CD14-positive monocyte (primary cell): Measurements from ENCODE around the gene GNPTAB. TPM values are rescaled to one million over a fixed set of nuclear protein-coding genes. Genes with fewer than 3 reads are reported as not detected.
A peak's percentile ranks its signal among the peaks of the same experiment; 100 is the strongest.

ENCODE experiments used
- DNase-seq, 3 donors: peaks; one replicate each; pipeline ENCODE4 v3.0.0-alpha.2; 2011 to 2022
- H2AFZ ChIP-seq: 2 replicates; pipeline ENCODE4 v1.6.0; 2012; ENCODE audit warnings: mild to moderate bottlenecking, low read depth, low read length, inconsistent platforms; ENCODE audit not compliant: insufficient read depth, poor library complexity, severe bottlenecking
- H3K27ac ChIP-seq, 2 donors: 1 replicate in 1 of 2; 2 replicates in 1 of 2; pipeline ENCODE4 v1.5.1; 2012 to 2013; ENCODE audit warnings: low read length in 2 of 2, control low read depth in 1 of 2, inconsistent platforms in 1 of 2, low read depth in 1 of 2, mild to moderate bottlenecking in 1 of 2
- H3K27me3 ChIP-seq, 2 donors: one replicate each; pipeline versions ENCODE4 v1.6.0 to v1.6.1; 2011 to 2013; ENCODE audit warnings: low read length in 2 of 2; ENCODE audit not compliant: control insufficient read depth in 2 of 2, insufficient read depth in 2 of 2
- H3K36me3 ChIP-seq, 2 donors: replicated peaks in 1 of 2; 1 replicate in 1 of 2; 2 replicates in 1 of 2; pipeline versions ENCODE4 v1.5.1 to v1.6.1; 2012 to 2013; ENCODE audit warnings: low read length in 2 of 2, control low read depth in 1 of 2, inconsistent platforms in 1 of 2, mild to moderate bottlenecking in 1 of 2; ENCODE audit not compliant: insufficient read depth in 2 of 2, control insufficient read depth in 1 of 2
- H3K4me1 ChIP-seq, 2 donors: 1 replicate in 1 of 2; 2 replicates in 1 of 2; pipeline versions ENCODE4 v1.5.1 to v1.6.1; 2012 to 2013; ENCODE audit warnings: low read length in 2 of 2, control low read depth in 1 of 2, inconsistent platforms in 1 of 2, mild to moderate bottlenecking in 1 of 2, moderate library complexity in 1 of 2; ENCODE audit not compliant: insufficient read depth in 2 of 2, control insufficient read depth in 1 of 2
- H3K4me2 ChIP-seq: replicated peaks from 2 replicates; pipeline ENCODE3; 2012; ENCODE audit warnings: low read length, moderate library complexity, mild to moderate bottlenecking; ENCODE audit not compliant: poor library complexity, severe bottlenecking; ENCODE audit errors: extremely low read depth
- H3K4me3 ChIP-seq, 3 experiments: fragments of 200-600 bp in 1 of 3; sonication (generic) in 1 of 3; replicated peaks in 1 of 3; 1 replicate in 2 of 3; 2 replicates in 1 of 3; pipeline ENCODE4 v1.5.1; 2011 to 2013; ENCODE audit warnings: low read length in 3 of 3, mild to moderate bottlenecking in 3 of 3, control low read depth in 2 of 3, low read depth in 2 of 3, inconsistent platforms in 1 of 3, moderate library complexity in 1 of 3
- H3K79me2 ChIP-seq: 2 replicates; pipeline ENCODE4 v1.6.0; 2012; ENCODE audit warnings: mild to moderate bottlenecking, control low read depth, inconsistent platforms, low read length, moderate library complexity; ENCODE audit not compliant: insufficient read depth
- H3K9ac ChIP-seq: 2 replicates; pipeline ENCODE4 v1.6.0; 2017; ENCODE audit warnings: low read length, mild to moderate bottlenecking; ENCODE audit not compliant: insufficient read depth, poor library complexity, severe bottlenecking
- H3K9me3 ChIP-seq, 2 donors: replicated peaks in 1 of 2; 1 replicate in 1 of 2; 2 replicates in 1 of 2; pipeline versions ENCODE4 v1.5.1 to v1.6.1; 2012 to 2013; ENCODE audit warnings: low read length in 2 of 2, control low read depth in 1 of 2; ENCODE audit not compliant: control insufficient read depth in 1 of 2, insufficient read depth in 1 of 2
- H4K20me1 ChIP-seq: 2 replicates; pipeline ENCODE4 v1.6.0; 2012; ENCODE audit warnings: mild to moderate bottlenecking, low read length, control low read depth, moderate library complexity; ENCODE audit not compliant: insufficient read depth
- H3K27ac Mint-ChIP-seq, 7 donors: one replicate each; pipeline ENCODE4 v1.8.0; 2020; ENCODE audit warnings: mild to moderate bottlenecking in 7 of 7, mixed read lengths in 7 of 7, moderate library complexity in 6 of 7, inconsistent platforms in 2 of 7
- H3K27me3 Mint-ChIP-seq, 3 donors: one replicate each; pipeline ENCODE4 v1.8.0; 2021 to 2022; ENCODE audit warnings: low read depth in 3 of 3, mild to moderate bottlenecking in 3 of 3, mixed read lengths in 3 of 3, moderate library complexity in 3 of 3, inconsistent platforms in 1 of 3
- H3K36me3 Mint-ChIP-seq, 2 donors: one replicate each; pipeline ENCODE4 v1.8.0; 2020; ENCODE audit warnings: mixed read lengths in 2 of 2, inconsistent platforms in 1 of 2, mild to moderate bottlenecking in 1 of 2
- H3K4me1 Mint-ChIP-seq: one replicate; pipeline ENCODE4 v1.8.0; 2020; ENCODE audit warnings: mild to moderate bottlenecking, mixed read lengths
- H3K4me3 Mint-ChIP-seq, 2 donors: one replicate each; pipeline ENCODE4 v1.8.0; 2020; ENCODE audit warnings: mild to moderate bottlenecking in 2 of 2, mixed read lengths in 2 of 2, moderate library complexity in 1 of 2
- H3K9me3 Mint-ChIP-seq, 7 donors: one replicate each; pipeline ENCODE4 v1.8.0; 2020 to 2022; ENCODE audit warnings: mixed read lengths in 7 of 7, mild to moderate bottlenecking in 6 of 7, moderate library complexity in 6 of 7, inconsistent platforms in 2 of 7
- CTCF ChIP-seq: fragments of 200-600 bp; IDR thresholded peaks from one replicate; pipeline ENCODE4 v1.8.0; 2022; ENCODE audit warnings: antibody characterized with exemption, mild to moderate bottlenecking
- WGBS: methylation state at CpG from one replicate; pipeline ENCODE4 v1.1.5; 2013; ENCODE audit warnings: missing lambda C conversion rate; ENCODE audit not compliant: insufficient coverage; 5-methylcytosine and 5-hydroxymethylcytosine counted together
- intact Hi-C, 2 donors: fragments of 100-400 bp; cut with micrococcal nuclease; formaldehyde crosslinking; loops; one replicate each; pipeline versions ENCODE4 v1.15.0 to v1.15.1; 2023
- polyA plus RNA-seq, 3 donors: library from polyadenylated mRNA; depleted of rRNA in 1 of 3; unstranded in 2 of 3; stranded (reverse) in 1 of 3; fragments of 300-500 nt in 2 of 3; fragments of >200 nt in 1 of 3; fragmentation: Illumina TruSeq in 2 of 3; gene quantifications; 1 replicate in 2 of 3; 2 replicates in 1 of 3; pipeline ENCODE4 v1.2.3, GENCODE V29; 2012 to 2021

GNPTAB gene
- polyA plus RNA-seq, 3 donors: 14.4 to 29.1 (median 24.1) TPM

- no peak for TF ChIP-seq CTCF
- no peak overlapping the region for H2AFZ ChIP-seq
- peak overlapping the region in 1 of 2 donors; percentile 9 for H3K27ac ChIP-seq
- H3K4me3 Mint-ChIP-seq: peak overlapping the region in 1 of 2 donors; percentile 99
- intact Hi-C loops: loop anchor here in 1 of 2 donors (5.0 kb wide), 1 partner anchor 51 kb away; no protein-coding TSS in a partner anchor
- WGBS: 39% methylated on average over 4 of the region's 6 CpGs
- peak overlapping the region in 3 of 7 donors; percentile 1 to 45 (median 41) for H3K27ac Mint-ChIP-seq
- peaks cover 27 to 56% of the 10 kb centered on the region in 2 donors for H3K4me1 ChIP-seq
- H3K27me3 ChIP-seq: no peaks in the 10 kb centered on the region
- no peak overlapping the region for H3K4me3 ChIP-seq
- H3K4me1 Mint-ChIP-seq: peaks cover 62% of the 10 kb centered on the region
- peak overlapping the region; percentile 85 for H3K4me2 ChIP-seq
- no peaks in the 10 kb centered on the region for H3K36me3 Mint-ChIP-seq
- no peaks in the 10 kb centered on the region for H3K9me3 ChIP-seq
- peaks cover 67% of the 10 kb centered on the region for H3K79me2 ChIP-seq
- H3K9ac ChIP-seq: no peak overlapping the region
- H3K9me3 Mint-ChIP-seq: peaks cover 0 to 4% (median 0%) of the 10 kb centered on the region in 7 donors
- H4K20me1 ChIP-seq: peaks cover 3% of the 10 kb centered on the region
- H3K36me3 ChIP-seq: no peaks in the 10 kb centered on the region
- H3K27me3 Mint-ChIP-seq: peaks cover 0 to 1% (median 0%) of the 10 kb centered on the region in 3 donors
- DNase-seq: no peak
Observed at GRCh38 chr12:101828463-101829196, 2.1 kb downstream of the GNPTAB start.

- H4K20me1 ChIP-seq: peaks cover 14% of the 10 kb centered on the region
- H3K36me3 Mint-ChIP-seq: peaks cover 2 to 3% of the 10 kb centered on the region in 2 donors
- no peaks in the 10 kb centered on the region for H3K9me3 ChIP-seq
- intact Hi-C loops: loop anchor here in 1 of 2 donors (5.0 kb wide), 1 partner anchor 50 kb away; no protein-coding TSS in a partner anchor
- peaks cover 0 to 4% (median 0%) of the 10 kb centered on the region in 7 donors for H3K9me3 Mint-ChIP-seq
- H3K27ac ChIP-seq: no peak overlapping the region
- H3K27ac Mint-ChIP-seq: peak overlapping the region in 2 of 7 donors; percentile 9 to 15
- WGBS: no CpG with 5 or more reads among the region's 3 CpGs
- TF ChIP-seq CTCF: no peak
- no peak for DNase-seq
- H3K4me1 Mint-ChIP-seq: peaks cover 72% of the 10 kb centered on the region
- H3K4me2 ChIP-seq: no peak overlapping the region
- H3K4me1 ChIP-seq: peaks cover 30 to 64% of the 10 kb centered on the region in 2 donors
- H3K27me3 Mint-ChIP-seq: peaks cover 0 to 1% (median 0%) of the 10 kb centered on the region in 3 donors
- no peaks in the 10 kb centered on the region for H3K27me3 ChIP-seq
- no peak overlapping the region for H3K9ac ChIP-seq
- peaks cover 83% of the 10 kb centered on the region for H3K79me2 ChIP-seq
- H3K4me3 Mint-ChIP-seq: no peak overlapping the region
- H3K36me3 ChIP-seq: no peaks in the 10 kb centered on the region
- no peak overlapping the region for H2AFZ ChIP-seq
- H3K4me3 ChIP-seq: no peak overlapping the region
Observed at GRCh38 chr12:101826766-101827368, 3.9 kb downstream of the GNPTAB start.
